Central memory CD8-positive, alpha-beta T cell (primary cell): ENCODE measurements around the gene LSAMP.
"Not testable (repeated sequence)": the region's sequence is repeated elsewhere in the genome, so short reads cannot be mapped to it uniquely, and the experiment has no call there.

Source experiments
- ATAC-seq: fragments of 150-1000 bp; cut with Tn5 transposase; replicated peaks from 2 replicates; pipeline ENCODE4 v1.10.0; 2022; ENCODE audit warnings: mild to moderate bottlenecking, moderate FRiP score, moderate number of reproducible peaks; ENCODE audit not compliant: poor library complexity, severe bottlenecking; ENCODE audit errors: extremely low read depth
- DNase-seq, 2 donors: peaks; one replicate each; pipeline ENCODE4 v3.0.0; 2021; ENCODE audit warnings: low spot score in 2 of 2
- H3K27ac Mint-ChIP-seq: one replicate; pipeline ENCODE4 v1.8.0; 2022; ENCODE audit warnings: low read depth, mild to moderate bottlenecking, moderate library complexity, mixed read lengths
- H3K27me3 Mint-ChIP-seq: one replicate; pipeline ENCODE4 v1.8.0; 2022; ENCODE audit warnings: mixed read lengths
- H3K36me3 Mint-ChIP-seq: one replicate; pipeline ENCODE4 v1.8.0; 2022; ENCODE audit warnings: mild to moderate bottlenecking, moderate library complexity, mixed read lengths; ENCODE audit not compliant: insufficient read depth
- H3K4me1 Mint-ChIP-seq: one replicate; pipeline ENCODE4 v1.8.0; 2022; ENCODE audit warnings: mixed read lengths
- H3K4me3 Mint-ChIP-seq: one replicate; pipeline ENCODE4 v1.8.0; 2022; ENCODE audit warnings: mild to moderate bottlenecking, moderate library complexity, mixed read lengths
- H3K9me3 Mint-ChIP-seq: one replicate; pipeline ENCODE4 v1.8.0; 2022; ENCODE audit warnings: mixed read lengths

The LSAMP gene

GRCh38 chr3:116070516-116071278 lies 374.6 kb downstream of the LSAMP start:
- ATAC-seq, H3K36me3 Mint-ChIP-seq: not testable (repeated sequence)

GRCh38 chr3:116070061-116070460 lies 375.2 kb downstream of the LSAMP start:
- Mint-ChIP-seq H3K4me1 (no peaks in the 10 kb centered on the region), H3K9me3 (no peaks in the 10 kb centered on the region)

More at GRCh38 chr3:116070516-116071278, 374.6 kb downstream of the LSAMP start:
- not testable (repeated sequence) for H3K4me1 Mint-ChIP-seq, H3K9me3 Mint-ChIP-seq, H3K27me3 Mint-ChIP-seq, DNase-seq, H3K27ac Mint-ChIP-seq, H3K4me3 Mint-ChIP-seq

GRCh38 chr3:116069024-116069423 lies 376.3 kb downstream of the LSAMP start:
- no peak for ATAC-seq

More at GRCh38 chr3:116070061-116070460, 375.2 kb downstream of the LSAMP start:
- Mint-ChIP-seq H3K27ac (no peak overlapping the region), H3K36me3 (no peaks in the 10 kb centered on the region), H3K27me3 (no peaks in the 10 kb centered on the region), H3K4me3 (no peak overlapping the region)
- no peak for DNase-seq
- no peak for ATAC-seq

GRCh38 chr3:116067326-116067725 lies 378.0 kb downstream of the LSAMP start:
- DNase-seq, result no peak
- H3K4me3 Mint-ChIP-seq, result no peak overlapping the region
- ATAC-seq, result no peak
- H3K27ac Mint-ChIP-seq, result no peak overlapping the region
- no peaks in the 10 kb centered on the region for H3K9me3 Mint-ChIP-seq
- no peaks in the 10 kb centered on the region for H3K4me1 Mint-ChIP-seq
- no peaks in the 10 kb centered on the region for H3K36me3 Mint-ChIP-seq
- H3K27me3 Mint-ChIP-seq, result no peaks in the 10 kb centered on the region

More at GRCh38 chr3:116069024-116069423, 376.3 kb downstream of the LSAMP start:
- Mint-ChIP-seq H3K4me3 (no peak overlapping the region), H3K4me1 (no peaks in the 10 kb centered on the region), H3K27me3 (no peaks in the 10 kb centered on the region), H3K27ac (no peak overlapping the region), H3K36me3 (no peaks in the 10 kb centered on the region), H3K9me3 (no peaks in the 10 kb centered on the region)
- no peak for DNase-seq

GRCh38 chr3:116065501-116065900 lies 379.8 kb downstream of the LSAMP start:
- no peak overlapping the region for H3K4me3 Mint-ChIP-seq
- ATAC-seq (no peak), DNase-seq (no peak)
- no peaks in the 10 kb centered on the region for H3K4me1 Mint-ChIP-seq
- no peaks in the 10 kb centered on the region for H3K36me3 Mint-ChIP-seq
- no peaks in the 10 kb centered on the region for H3K27me3 Mint-ChIP-seq
- no peaks in the 10 kb centered on the region for H3K9me3 Mint-ChIP-seq
- no peak overlapping the region for H3K27ac Mint-ChIP-seq

- no peak for ATAC-seq
- Mint-ChIP-seq H3K36me3 (no peaks in the 10 kb centered on the region), H3K27ac (no peak overlapping the region), H3K27me3 (no peaks in the 10 kb centered on the region), H3K9me3 (peaks cover 6% of the 10 kb centered on the region), H3K4me3 (no peak overlapping the region), H3K4me1 (no peaks in the 10 kb centered on the region)
- DNase-seq, result no peak
Measured at GRCh38 chr3:116064646-116065045, 380.6 kb downstream of the LSAMP start.

- H3K4me1 Mint-ChIP-seq, result no peaks in the 10 kb centered on the region
- H3K9me3 Mint-ChIP-seq, result peaks cover 6% of the 10 kb centered on the region
- ATAC-seq (no peak), DNase-seq (no peak)
- H3K4me3 Mint-ChIP-seq, result no peak overlapping the region
- H3K27me3 Mint-ChIP-seq, result no peaks in the 10 kb centered on the region
- no peaks in the 10 kb centered on the region for H3K36me3 Mint-ChIP-seq
- no peak overlapping the region for H3K27ac Mint-ChIP-seq
Measured at GRCh38 chr3:116059421-116060096, 385.7 kb downstream of the LSAMP start.

- ATAC-seq, result no peak
- DNase-seq, result no peak
- Mint-ChIP-seq H3K27me3 (no peaks in the 10 kb centered on the region), H3K4me3 (no peak overlapping the region), H3K4me1 (no peaks in the 10 kb centered on the region), H3K9me3 (peaks cover 6% of the 10 kb centered on the region), H3K36me3 (no peaks in the 10 kb centered on the region), H3K27ac (no peak overlapping the region)
Measured at GRCh38 chr3:116058844-116059243, 386.4 kb downstream of the LSAMP start.

- no peak overlapping the region for H3K4me3 Mint-ChIP-seq
- ATAC-seq, result no peak
Measured at GRCh38 chr3:116057400-116058006, 387.8 kb downstream of the LSAMP start.

GRCh38 chr3:116056280-116056679 lies 389.0 kb downstream of the LSAMP start:
- Mint-ChIP-seq H3K27me3 (no peaks in the 10 kb centered on the region), H3K4me3 (no peak overlapping the region), H3K36me3 (no peaks in the 10 kb centered on the region), H3K9me3 (peaks cover 16% of the 10 kb centered on the region), H3K4me1 (no peaks in the 10 kb centered on the region), H3K27ac (no peak overlapping the region)
- DNase-seq (no peak), ATAC-seq (no peak)

More at GRCh38 chr3:116057400-116058006, 387.8 kb downstream of the LSAMP start:
- H3K27ac Mint-ChIP-seq, result no peak overlapping the region
- DNase-seq, result no peak
- no peaks in the 10 kb centered on the region for H3K4me1 Mint-ChIP-seq
- no peaks in the 10 kb centered on the region for H3K27me3 Mint-ChIP-seq
- peaks cover 10% of the 10 kb centered on the region for H3K9me3 Mint-ChIP-seq
- no peaks in the 10 kb centered on the region for H3K36me3 Mint-ChIP-seq

GRCh38 chr3:116053017-116053416 lies 392.3 kb downstream of the LSAMP start:
- DNase-seq (no peak), ATAC-seq (no peak)
- Mint-ChIP-seq H3K27ac (no peak overlapping the region), H3K4me1 (no peaks in the 10 kb centered on the region), H3K36me3 (no peaks in the 10 kb centered on the region), H3K4me3 (no peak overlapping the region), H3K27me3 (no peaks in the 10 kb centered on the region), H3K9me3 (peaks cover 10% of the 10 kb centered on the region)

- H3K4me3 Mint-ChIP-seq, result no peak overlapping the region
- no peaks in the 10 kb centered on the region for H3K27me3 Mint-ChIP-seq
- ATAC-seq (no peak), DNase-seq (no peak)
- peaks cover 14% of the 10 kb centered on the region for H3K9me3 Mint-ChIP-seq
- H3K4me1 Mint-ChIP-seq, result no peaks in the 10 kb centered on the region
- no peaks in the 10 kb centered on the region for H3K36me3 Mint-ChIP-seq
- H3K27ac Mint-ChIP-seq, result no peak overlapping the region
Measured at GRCh38 chr3:116052602-116053001, 392.7 kb downstream of the LSAMP start.

GRCh38 chr3:116051586-116051985 lies 393.7 kb downstream of the LSAMP start:
- Mint-ChIP-seq H3K27me3 (no peaks in the 10 kb centered on the region), H3K4me1 (no peaks in the 10 kb centered on the region), H3K9me3 (peaks cover 19% of the 10 kb centered on the region), H3K27ac (no peak overlapping the region), H3K4me3 (no peak overlapping the region), H3K36me3 (no peaks in the 10 kb centered on the region)
- no peak for ATAC-seq
- DNase-seq, result no peak
